Caco-2 (cell line): ENCODE data around the gene DCAF4. TPM values are rescaled to one million over a fixed set of nuclear protein-coding genes. Genes with fewer than 3 reads are reported as not detected.

Experiments used
- BruUV-seq: library from RNA; stranded (reverse); fragments of 400-500 nt; replicated peaks from 2 replicates; lab custom pipeline; 2021; lab: Mats Ljungman, UMichigan
- CTCF ChIA-PET: fragments of 300-600 bp; sonication (Branson Sonifier 250); formaldehyde crosslinking; loops from one replicate; lab custom pipeline; 2022; ENCODE audit warnings: antibody characterized with exemption; lab: Charles Lee
- POLR2A ChIA-PET: fragments of 300-600 bp; sonication (Branson Sonifier 250); formaldehyde crosslinking; loops from one replicate; lab custom pipeline; 2022; ENCODE audit warnings: antibody characterized with exemption; lab: Charles Lee
- DNase-seq, 2 experiments: peaks; one replicate each; pipeline versions ENCODE4 v3.0.0 to v3.0.0-alpha.2; 2020 to 2022
- H3K27me3 ChIP-seq: replicated peaks from 2 replicates; pipeline ENCODE4 v1.6.0; 2011; ENCODE audit warnings: low read length; ENCODE audit not compliant: control insufficient read depth, insufficient read depth
- H3K36me3 ChIP-seq: 2 replicates; pipeline ENCODE4 v1.5.1; 2011; ENCODE audit warnings: low read length; ENCODE audit not compliant: control insufficient read depth, insufficient read depth
- H3K4me1 ChIP-seq: fragments of 250-450 bp; sonication (Bioruptor Pico); 2 replicates; pipeline ENCODE4 v1.5.1; 2020; ENCODE audit warnings: mild to moderate bottlenecking
- H3K4me3 ChIP-seq: 2 replicates; pipeline ENCODE4 v1.5.1; 2011; ENCODE audit warnings: low read depth, mild to moderate bottlenecking, control low read depth, low read length
- H3K9me3 ChIP-seq: fragments of 250-450 bp; sonication (Bioruptor Pico); 2 replicates; pipeline ENCODE4 v1.5.1; 2020; ENCODE audit warnings: mild to moderate bottlenecking, moderate library complexity
- H3K27ac Mint-ChIP-seq: one replicate; pipeline ENCODE4 v1.8.0; 2022; ENCODE audit warnings: mixed read lengths; ENCODE audit not compliant: unreplicated experiment
- H3K27me3 Mint-ChIP-seq: one replicate; pipeline ENCODE4 v1.8.0; 2022; ENCODE audit warnings: mixed read lengths; ENCODE audit not compliant: insufficient read depth, unreplicated experiment
- H3K36me3 Mint-ChIP-seq: one replicate; pipeline ENCODE4 v1.8.0; 2022; ENCODE audit warnings: mild to moderate bottlenecking, mixed read lengths; ENCODE audit not compliant: insufficient read depth, unreplicated experiment
- H3K4me1 Mint-ChIP-seq: one replicate; pipeline ENCODE4 v1.8.0; 2022; ENCODE audit warnings: low read depth, mixed read lengths; ENCODE audit not compliant: unreplicated experiment
- H3K4me3 Mint-ChIP-seq: one replicate; pipeline ENCODE4 v1.8.0; 2022; ENCODE audit warnings: mild to moderate bottlenecking, moderate library complexity, mixed read lengths; ENCODE audit not compliant: unreplicated experiment
- H3K9me3 Mint-ChIP-seq: one replicate; pipeline ENCODE4 v1.8.0; 2022; ENCODE audit warnings: mixed read lengths; ENCODE audit not compliant: unreplicated experiment
- CTCF ChIP-seq, 2 experiments: fragments of 200-600 bp in 1 of 2; IDR thresholded peaks; 1 replicate in 1 of 2; 2 replicates in 1 of 2; pipeline versions ENCODE4 v1.5.1 to v1.8.0; 2011 to 2022; ENCODE audit warnings: antibody characterized with exemption in 1 of 2, control low read depth in 1 of 2, inconsistent platforms in 1 of 2, low read depth in 1 of 2, low read length in 1 of 2, mild to moderate bottlenecking in 1 of 2, moderate library complexity in 1 of 2; ENCODE audit not compliant: insufficient read depth in 1 of 2, severe bottlenecking in 1 of 2, unreplicated experiment in 1 of 2
- intact Hi-C: fragments of 100-400 bp; cut with micrococcal nuclease; formaldehyde crosslinking; loops from one replicate; pipeline ENCODE4 v1.10.0; 2022; ENCODE audit not compliant: unreplicated experiment
- total RNA-seq: library from RNA; stranded (reverse); gene quantifications from 2 replicates; pipeline ENCODE4 v1.2.3, GENCODE V29; 2022

DCAF4 gene
- total RNA-seq, 1 experiment from 2014 or later, result 21.1 TPM

- Mint-ChIP-seq H3K9me3 (no peaks in the 10 kb centered on the region), H3K36me3 (no peaks in the 10 kb centered on the region), H3K27ac (no peak overlapping the region), H3K27me3 (peaks cover 24% of the 10 kb centered on the region), H3K4me3 (no peak overlapping the region), H3K4me1 (no peaks in the 10 kb centered on the region)
- Histone ChIP-seq H3K36me3 (no peaks in the 10 kb centered on the region), H3K27me3 (peaks cover 3% of the 10 kb centered on the region; the same call in 1 of the 2 replicates), H3K9me3 (no peaks in the 10 kb centered on the region), H3K4me1 (no peaks in the 10 kb centered on the region), H3K4me3 (no peak overlapping the region)
- BruUV-seq, result no TSS peak
- no peak for DNase-seq
- TF ChIP-seq CTCF (IDR thresholded peaks at IDR 0.05; ENCODE audit: insufficient read depth in 1 of 2, low read depth in 1 of 2, low read length in 1 of 2, severe bottlenecking in 1 of 2, unreplicated experiment in 1 of 2), result no peak
- ChIA-PET POLR2A (no interaction called here), CTCF (no interaction called here)
- intact Hi-C loops, result no loop called here
Observed at GRCh38 chr14:72882463-72882862, 43.8 kb upstream of the DCAF4 start.

- no TSS peak for BruUV-seq
- Histone ChIP-seq H3K4me3 (no peak overlapping the region), H3K9me3 (no peaks in the 10 kb centered on the region), H3K4me1 (no peaks in the 10 kb centered on the region), H3K27me3 (peaks cover 3% of the 10 kb centered on the region), H3K36me3 (no peaks in the 10 kb centered on the region)
- no peak overlapping the region for H3K4me3 Mint-ChIP-seq
- H3K4me1 Mint-ChIP-seq, result no peaks in the 10 kb centered on the region
- no peak for TF ChIP-seq CTCF (IDR thresholded peaks at IDR 0.05; ENCODE audit: insufficient read depth in 1 of 2, low read depth in 1 of 2, low read length in 1 of 2, severe bottlenecking in 1 of 2, unreplicated experiment in 1 of 2)
- no peak overlapping the region for H3K27ac Mint-ChIP-seq
- DNase-seq, result no peak
- peaks cover 26% of the 10 kb centered on the region for H3K27me3 Mint-ChIP-seq
- H3K36me3 Mint-ChIP-seq, result no peaks in the 10 kb centered on the region
- ChIA-PET POLR2A (no interaction called here), CTCF (no interaction called here)
- H3K9me3 Mint-ChIP-seq, result no peaks in the 10 kb centered on the region
- intact Hi-C loops, result no loop called here
Observed at GRCh38 chr14:72883109-72883508, 43.2 kb upstream of the DCAF4 start.

GRCh38 chr14:72883961-72884360, 42.3 kb upstream of the DCAF4 start:
- H3K4me1 ChIP-seq, result no peaks in the 10 kb centered on the region
- Mint-ChIP-seq H3K27me3 (peaks cover 29% of the 10 kb centered on the region), H3K9me3 (no peaks in the 10 kb centered on the region), H3K36me3 (no peaks in the 10 kb centered on the region), H3K4me1 (no peaks in the 10 kb centered on the region), H3K27ac (no peak overlapping the region), H3K4me3 (no peak overlapping the region)
- no peak for DNase-seq
- peaks cover 1% of the 10 kb centered on the region for H3K27me3 ChIP-seq
- intact Hi-C loops, result no loop called here
- TF ChIP-seq CTCF (IDR thresholded peaks at IDR 0.05; ENCODE audit: insufficient read depth in 1 of 2, low read depth in 1 of 2, low read length in 1 of 2, severe bottlenecking in 1 of 2, unreplicated experiment in 1 of 2), result no peak
- H3K4me3 ChIP-seq, result no peak overlapping the region
- no peaks in the 10 kb centered on the region for H3K9me3 ChIP-seq
- no peaks in the 10 kb centered on the region for H3K36me3 ChIP-seq
- ChIA-PET POLR2A (no interaction called here), CTCF (no interaction called here)
- no TSS peak for BruUV-seq
